GM23338 (cell line): ENCODE measurements around the gene PHAF1. TPM values are rescaled to one million over a fixed set of nuclear protein-coding genes. Genes with fewer than 3 reads are reported as not detected.

Experiments
- ATAC-seq: fragments of 200-7000 bp; cut with Tn5 transposase; 3 replicates; pipeline ENCODE4 v1.9.1; 2020
- DNase-seq: peaks from one replicate; pipeline ENCODE4 v3.0.0-alpha.2; 2015; ENCODE audit warnings: low spot score
- H2AFZ ChIP-seq: fragments of 200-600 bp; sonication (generic); 2 replicates; pipeline ENCODE4 v1.8.0; 2016; ENCODE audit warnings: antibody characterized with exemption, mild to moderate bottlenecking, moderate library complexity
- H3F3A ChIP-seq: fragments of 200-600 bp; sonication (generic); replicated peaks from 2 replicates; pipeline ENCODE4 v1.8.0; 2017; ENCODE audit warnings: antibody characterized with exemption, mixed run types, low read depth
- H3K27ac ChIP-seq: fragments of 200-600 bp; sonication (generic); 2 replicates; pipeline ENCODE4 v1.6.1; 2016; ENCODE audit warnings: low read depth
- H3K27me3 ChIP-seq: fragments of 200-600 bp; sonication (generic); 2 replicates; pipeline ENCODE4 v1.8.0; 2016; ENCODE audit warnings: mild to moderate bottlenecking, mixed run types, moderate library complexity; ENCODE audit not compliant: insufficient read depth
- H3K36me3 ChIP-seq: fragments of 200-600 bp; sonication (generic); 2 replicates; pipeline ENCODE4 v1.8.0; 2016; ENCODE audit warnings: mild to moderate bottlenecking; ENCODE audit not compliant: insufficient read depth
- H3K4me1 ChIP-seq: fragments of 200-600 bp; sonication (generic); 2 replicates; pipeline ENCODE4 v1.8.0; 2016; ENCODE audit warnings: mild to moderate bottlenecking, moderate library complexity; ENCODE audit not compliant: insufficient read depth
- H3K4me2 ChIP-seq: fragments of 200-600 bp; sonication (generic); 2 replicates; pipeline ENCODE4 v1.7.1; 2017; ENCODE audit warnings: mixed run types
- H3K4me3 ChIP-seq: fragments of 200-600 bp; sonication (generic); 2 replicates; pipeline ENCODE4 v1.6.1; 2016; ENCODE audit warnings: mixed run types
- H3K79me2 ChIP-seq: fragments of 200-600 bp; sonication (generic); replicated peaks from 2 replicates; pipeline ENCODE4 v1.8.0; 2017; ENCODE audit warnings: mild to moderate bottlenecking; ENCODE audit not compliant: insufficient read depth
- H3K9me2 ChIP-seq: fragments of 200-600 bp; sonication (generic); 2 replicates; pipeline ENCODE4 v1.8.0; 2017; ENCODE audit not compliant: insufficient read depth
- H4K20me1 ChIP-seq: fragments of 200-600 bp; sonication (generic); replicated peaks from 2 replicates; pipeline ENCODE4 v1.8.0; 2017; ENCODE audit warnings: mild to moderate bottlenecking; ENCODE audit not compliant: insufficient read depth
- H3K27ac Mint-ChIP-seq: 2 replicates; pipeline ENCODE4 v1.8.0; 2020; ENCODE audit warnings: inconsistent platforms, mild to moderate bottlenecking, moderate library complexity, mixed read lengths
- H3K27me3 Mint-ChIP-seq: 3 replicates; pipeline ENCODE4 v1.8.0; 2022; ENCODE audit warnings: low read depth, mild to moderate bottlenecking, moderate library complexity, mixed read lengths, inconsistent platforms; ENCODE audit not compliant: insufficient read depth, poor library complexity
- H3K36me3 Mint-ChIP-seq: 3 replicates; pipeline ENCODE4 v1.8.0; 2021; ENCODE audit warnings: low read depth, mild to moderate bottlenecking, inconsistent platforms, moderate library complexity, mixed read lengths
- H3K4me1 Mint-ChIP-seq: 3 replicates; pipeline ENCODE4 v1.8.0; 2020; ENCODE audit warnings: mild to moderate bottlenecking, inconsistent platforms, mixed read lengths
- H3K4me3 Mint-ChIP-seq: 3 replicates; pipeline ENCODE4 v1.8.0; 2021; ENCODE audit warnings: moderate library complexity, mild to moderate bottlenecking, inconsistent platforms, mixed read lengths
- H3K9me3 Mint-ChIP-seq: 3 replicates; pipeline ENCODE4 v1.8.0; 2020; ENCODE audit warnings: moderate library complexity, mild to moderate bottlenecking, inconsistent platforms, mixed read lengths
- CREB1 ChIP-seq: fragments of 250-450 bp; sonication (Bioruptor Pico); IDR thresholded peaks from 2 replicates; pipeline ENCODE4 v1.5.0; 2020; ENCODE audit warnings: low read depth, mild to moderate bottlenecking, moderate library complexity
- EZH2 ChIP-seq: fragments of 200-600 bp; sonication (generic); IDR thresholded peaks from one replicate; pipeline ENCODE4 v1.8.0; 2017; ENCODE audit warnings: antibody characterized with exemption, mild to moderate bottlenecking, low read depth; ENCODE audit not compliant: unreplicated experiment
- EZH2phosphoT487 ChIP-seq: fragments of 200-600 bp; sonication (generic); IDR thresholded peaks from one replicate; pipeline ENCODE4 v1.8.1; 2018; ENCODE audit warnings: antibody characterized with exemption; ENCODE audit not compliant: unreplicated experiment
- JUNB ChIP-seq: IDR thresholded peaks from one replicate; pipeline ENCODE4 v1.6.1; 2016; ENCODE audit warnings: antibody characterized with exemption; ENCODE audit not compliant: unreplicated experiment
- NANOG ChIP-seq: IDR thresholded peaks from 2 replicates; pipeline ENCODE4 v1.6.1; 2016; ENCODE audit warnings: antibody characterized with exemption, borderline replicate concordance
- STAT1 ChIP-seq: IDR thresholded peaks from one replicate; pipeline ENCODE4 v1.6.1; 2016; ENCODE audit warnings: antibody characterized with exemption; ENCODE audit not compliant: unreplicated experiment
- ZNF331 ChIP-seq: fragments of 250-450 bp; sonication (Bioruptor Pico); IDR thresholded peaks from 2 replicates; pipeline ENCODE4 v1.5.0; 2020; ENCODE audit warnings: low read depth, mild to moderate bottlenecking, moderate library complexity
- polyA plus RNA-seq: library from polyadenylated mRNA; unstranded; fragments of >200 nt; fragmentation: Nextera tagmentation; extraction: Ambion mirVana; gene quantifications from 2 replicates; pipeline ENCODE4 v1.2.1, GENCODE V29; 2016
- total RNA-seq: library from RNA; depleted of rRNA; stranded (reverse); fragments of >200 nt; shearing (Covaris generic); gene quantifications from 2 replicates; pipeline ENCODE4 v1.2.3, GENCODE V29; 2014
- TF ChIP-seq, protein P1 (sequence below), 2 experiments: fragments of 200-600 bp in 1 of 2; sonication (generic) in 1 of 2; conservative IDR thresholded peaks; 2 replicates each; pipeline versions ENCODE4 v1.5.1 to v1.6.1; 2016 to 2017; ENCODE audit warnings: antibody characterized with exemption in 2 of 2, low read depth in 2 of 2, mild to moderate bottlenecking in 2 of 2, moderate library complexity in 1 of 2
- TF ChIP-seq, protein P2 (sequence below): IDR thresholded peaks from one replicate; pipeline ENCODE4 v1.6.1; 2018; ENCODE audit warnings: antibody characterized with exemption; ENCODE audit not compliant: unreplicated experiment
- TF ChIP-seq, protein P3 (sequence below): fragments of 250-450 bp; sonication (Bioruptor Pico); IDR thresholded peaks from 2 replicates; pipeline ENCODE4 v1.5.0; 2020; ENCODE audit warnings: mild to moderate bottlenecking, moderate library complexity

PHAF1 gene
- total and polyA plus RNA-seq, 2 experiments from 2014 or later, result 14.7 to 35.9 TPM

DNA sequence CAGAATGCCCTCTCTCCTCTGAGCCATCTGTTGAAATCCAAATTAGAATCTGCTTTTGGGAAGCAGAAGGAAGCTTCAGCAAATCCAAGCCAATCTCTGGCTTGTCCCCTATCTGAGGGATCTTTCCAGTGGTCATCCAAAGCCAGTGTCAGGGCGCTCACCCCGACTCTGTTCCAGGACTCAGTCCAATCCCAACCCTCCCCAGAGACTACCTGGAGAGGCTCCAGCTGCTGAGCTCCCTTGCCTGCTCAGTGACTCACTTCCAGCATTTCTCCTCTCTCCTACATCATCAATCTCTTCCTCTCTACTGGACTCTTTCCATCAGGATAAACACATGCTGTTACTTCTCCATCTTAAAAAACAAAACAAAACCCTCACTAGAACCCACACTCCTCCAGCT, 71.6 kb downstream of the PHAF1 start:
- TF ChIP-seq, protein P1, sequence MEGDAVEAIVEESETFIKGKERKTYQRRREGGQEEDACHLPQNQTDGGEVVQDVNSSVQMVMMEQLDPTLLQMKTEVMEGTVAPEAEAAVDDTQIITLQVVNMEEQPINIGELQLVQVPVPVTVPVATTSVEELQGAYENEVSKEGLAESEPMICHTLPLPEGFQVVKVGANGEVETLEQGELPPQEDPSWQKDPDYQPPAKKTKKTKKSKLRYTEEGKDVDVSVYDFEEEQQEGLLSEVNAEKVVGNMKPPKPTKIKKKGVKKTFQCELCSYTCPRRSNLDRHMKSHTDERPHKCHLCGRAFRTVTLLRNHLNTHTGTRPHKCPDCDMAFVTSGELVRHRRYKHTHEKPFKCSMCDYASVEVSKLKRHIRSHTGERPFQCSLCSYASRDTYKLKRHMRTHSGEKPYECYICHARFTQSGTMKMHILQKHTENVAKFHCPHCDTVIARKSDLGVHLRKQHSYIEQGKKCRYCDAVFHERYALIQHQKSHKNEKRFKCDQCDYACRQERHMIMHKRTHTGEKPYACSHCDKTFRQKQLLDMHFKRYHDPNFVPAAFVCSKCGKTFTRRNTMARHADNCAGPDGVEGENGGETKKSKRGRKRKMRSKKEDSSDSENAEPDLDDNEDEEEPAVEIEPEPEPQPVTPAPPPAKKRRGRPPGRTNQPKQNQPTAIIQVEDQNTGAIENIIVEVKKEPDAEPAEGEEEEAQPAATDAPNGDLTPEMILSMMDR (conservative IDR thresholded peaks at IDR 0.05; ENCODE audit: low read depth in 2 of 2), result no peak
- TF ChIP-seq EZH2 (no peak), STAT1 (no peak), NANOG (no peak), ZNF331 (no peak), CREB1 (CRISPR knock-in tag) (no peak), EZH2phosphoT487 (no peak), JUNB (no peak)
- TF ChIP-seq, protein P2, sequence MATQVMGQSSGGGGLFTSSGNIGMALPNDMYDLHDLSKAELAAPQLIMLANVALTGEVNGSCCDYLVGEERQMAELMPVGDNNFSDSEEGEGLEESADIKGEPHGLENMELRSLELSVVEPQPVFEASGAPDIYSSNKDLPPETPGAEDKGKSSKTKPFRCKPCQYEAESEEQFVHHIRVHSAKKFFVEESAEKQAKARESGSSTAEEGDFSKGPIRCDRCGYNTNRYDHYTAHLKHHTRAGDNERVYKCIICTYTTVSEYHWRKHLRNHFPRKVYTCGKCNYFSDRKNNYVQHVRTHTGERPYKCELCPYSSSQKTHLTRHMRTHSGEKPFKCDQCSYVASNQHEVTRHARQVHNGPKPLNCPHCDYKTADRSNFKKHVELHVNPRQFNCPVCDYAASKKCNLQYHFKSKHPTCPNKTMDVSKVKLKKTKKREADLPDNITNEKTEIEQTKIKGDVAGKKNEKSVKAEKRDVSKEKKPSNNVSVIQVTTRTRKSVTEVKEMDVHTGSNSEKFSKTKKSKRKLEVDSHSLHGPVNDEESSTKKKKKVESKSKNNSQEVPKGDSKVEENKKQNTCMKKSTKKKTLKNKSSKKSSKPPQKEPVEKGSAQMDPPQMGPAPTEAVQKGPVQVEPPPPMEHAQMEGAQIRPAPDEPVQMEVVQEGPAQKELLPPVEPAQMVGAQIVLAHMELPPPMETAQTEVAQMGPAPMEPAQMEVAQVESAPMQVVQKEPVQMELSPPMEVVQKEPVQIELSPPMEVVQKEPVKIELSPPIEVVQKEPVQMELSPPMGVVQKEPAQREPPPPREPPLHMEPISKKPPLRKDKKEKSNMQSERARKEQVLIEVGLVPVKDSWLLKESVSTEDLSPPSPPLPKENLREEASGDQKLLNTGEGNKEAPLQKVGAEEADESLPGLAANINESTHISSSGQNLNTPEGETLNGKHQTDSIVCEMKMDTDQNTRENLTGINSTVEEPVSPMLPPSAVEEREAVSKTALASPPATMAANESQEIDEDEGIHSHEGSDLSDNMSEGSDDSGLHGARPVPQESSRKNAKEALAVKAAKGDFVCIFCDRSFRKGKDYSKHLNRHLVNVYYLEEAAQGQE, result no peak
- Mint-ChIP-seq H3K27me3 (peaks cover 47% of the 10 kb centered on the region), H3K36me3 (peaks cover 3% of the 10 kb centered on the region; the same call in 2 of the 3 replicates), H3K4me1 (peaks cover 21% of the 10 kb centered on the region), H3K9me3 (no peaks in the 10 kb centered on the region; the same call in 1 of the 3 replicates), H3K4me3 (no peak overlapping the region), H3K27ac (no peak overlapping the region)
- Histone ChIP-seq H3K27me3 (peaks cover 38% of the 10 kb centered on the region), H3F3A (peaks cover 3% of the 10 kb centered on the region; the same call in 1 of the 2 replicates), H3K79me2 (peaks cover 10% of the 10 kb centered on the region), H3K9me2 (no peaks in the 10 kb centered on the region), H4K20me1 (no peaks in the 10 kb centered on the region; the same call in 1 of the 2 replicates), H3K36me3 (no peaks in the 10 kb centered on the region), H3K4me1 (peaks cover 24% of the 10 kb centered on the region), H3K27ac (no peak overlapping the region), H2AFZ (no peak overlapping the region), H3K4me2 (no peak overlapping the region), H3K4me3 (no peak overlapping the region)
- ATAC-seq, result no peak
- DNase-seq, result no peak

DNA sequence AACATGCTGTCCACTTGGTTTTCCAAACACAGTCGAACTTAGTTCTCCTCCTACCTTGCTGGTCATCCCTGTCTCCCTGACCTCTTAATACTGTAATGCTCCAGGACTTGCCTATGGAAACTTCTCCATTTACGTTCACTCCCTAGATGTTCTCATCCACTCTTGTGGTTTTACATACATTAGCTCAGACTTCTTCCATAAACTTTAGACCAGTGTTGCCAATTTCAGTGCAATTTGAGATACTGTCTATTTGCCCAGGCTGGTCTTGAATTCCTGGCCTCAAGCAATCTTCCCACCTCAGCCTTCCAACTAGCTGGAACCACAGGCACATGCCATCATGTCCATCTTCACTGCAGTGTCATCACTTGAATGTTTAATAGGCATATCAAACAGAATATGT, 72.5 kb downstream of the PHAF1 start:
- peaks cover 24% of the 10 kb centered on the region for H3K4me1 Mint-ChIP-seq
- no peaks in the 10 kb centered on the region; the same call in 1 of the 2 replicates for H4K20me1 ChIP-seq
- ATAC-seq (no peak), DNase-seq (no peak)
- no peaks in the 10 kb centered on the region for H3K9me2 ChIP-seq
- H3K79me2 ChIP-seq, result peaks cover 10% of the 10 kb centered on the region
- H2AFZ ChIP-seq, result no peak overlapping the region
- H3K27ac ChIP-seq, result no peak overlapping the region
- no peak overlapping the region for H3K4me2 ChIP-seq
- no peak overlapping the region for H3K27ac Mint-ChIP-seq
- no peak overlapping the region for H3K4me3 Mint-ChIP-seq
- no peak overlapping the region for H3K4me3 ChIP-seq
- no peaks in the 10 kb centered on the region; the same call in 2 of the 3 replicates for H3K36me3 Mint-ChIP-seq
- no peaks in the 10 kb centered on the region; the same call in 1 of the 3 replicates for H3K9me3 Mint-ChIP-seq
- peaks cover 3% of the 10 kb centered on the region; the same call in 1 of the 2 replicates for H3F3A ChIP-seq
- H3K4me1 ChIP-seq, result peaks cover 24% of the 10 kb centered on the region
- no peaks in the 10 kb centered on the region for H3K36me3 ChIP-seq
- H3K27me3 ChIP-seq, result peaks cover 34% of the 10 kb centered on the region
- peaks cover 43% of the 10 kb centered on the region for H3K27me3 Mint-ChIP-seq
- no peak for TF ChIP-seq CREB1 (CRISPR knock-in tag)
- TF ChIP-seq, protein P3, sequence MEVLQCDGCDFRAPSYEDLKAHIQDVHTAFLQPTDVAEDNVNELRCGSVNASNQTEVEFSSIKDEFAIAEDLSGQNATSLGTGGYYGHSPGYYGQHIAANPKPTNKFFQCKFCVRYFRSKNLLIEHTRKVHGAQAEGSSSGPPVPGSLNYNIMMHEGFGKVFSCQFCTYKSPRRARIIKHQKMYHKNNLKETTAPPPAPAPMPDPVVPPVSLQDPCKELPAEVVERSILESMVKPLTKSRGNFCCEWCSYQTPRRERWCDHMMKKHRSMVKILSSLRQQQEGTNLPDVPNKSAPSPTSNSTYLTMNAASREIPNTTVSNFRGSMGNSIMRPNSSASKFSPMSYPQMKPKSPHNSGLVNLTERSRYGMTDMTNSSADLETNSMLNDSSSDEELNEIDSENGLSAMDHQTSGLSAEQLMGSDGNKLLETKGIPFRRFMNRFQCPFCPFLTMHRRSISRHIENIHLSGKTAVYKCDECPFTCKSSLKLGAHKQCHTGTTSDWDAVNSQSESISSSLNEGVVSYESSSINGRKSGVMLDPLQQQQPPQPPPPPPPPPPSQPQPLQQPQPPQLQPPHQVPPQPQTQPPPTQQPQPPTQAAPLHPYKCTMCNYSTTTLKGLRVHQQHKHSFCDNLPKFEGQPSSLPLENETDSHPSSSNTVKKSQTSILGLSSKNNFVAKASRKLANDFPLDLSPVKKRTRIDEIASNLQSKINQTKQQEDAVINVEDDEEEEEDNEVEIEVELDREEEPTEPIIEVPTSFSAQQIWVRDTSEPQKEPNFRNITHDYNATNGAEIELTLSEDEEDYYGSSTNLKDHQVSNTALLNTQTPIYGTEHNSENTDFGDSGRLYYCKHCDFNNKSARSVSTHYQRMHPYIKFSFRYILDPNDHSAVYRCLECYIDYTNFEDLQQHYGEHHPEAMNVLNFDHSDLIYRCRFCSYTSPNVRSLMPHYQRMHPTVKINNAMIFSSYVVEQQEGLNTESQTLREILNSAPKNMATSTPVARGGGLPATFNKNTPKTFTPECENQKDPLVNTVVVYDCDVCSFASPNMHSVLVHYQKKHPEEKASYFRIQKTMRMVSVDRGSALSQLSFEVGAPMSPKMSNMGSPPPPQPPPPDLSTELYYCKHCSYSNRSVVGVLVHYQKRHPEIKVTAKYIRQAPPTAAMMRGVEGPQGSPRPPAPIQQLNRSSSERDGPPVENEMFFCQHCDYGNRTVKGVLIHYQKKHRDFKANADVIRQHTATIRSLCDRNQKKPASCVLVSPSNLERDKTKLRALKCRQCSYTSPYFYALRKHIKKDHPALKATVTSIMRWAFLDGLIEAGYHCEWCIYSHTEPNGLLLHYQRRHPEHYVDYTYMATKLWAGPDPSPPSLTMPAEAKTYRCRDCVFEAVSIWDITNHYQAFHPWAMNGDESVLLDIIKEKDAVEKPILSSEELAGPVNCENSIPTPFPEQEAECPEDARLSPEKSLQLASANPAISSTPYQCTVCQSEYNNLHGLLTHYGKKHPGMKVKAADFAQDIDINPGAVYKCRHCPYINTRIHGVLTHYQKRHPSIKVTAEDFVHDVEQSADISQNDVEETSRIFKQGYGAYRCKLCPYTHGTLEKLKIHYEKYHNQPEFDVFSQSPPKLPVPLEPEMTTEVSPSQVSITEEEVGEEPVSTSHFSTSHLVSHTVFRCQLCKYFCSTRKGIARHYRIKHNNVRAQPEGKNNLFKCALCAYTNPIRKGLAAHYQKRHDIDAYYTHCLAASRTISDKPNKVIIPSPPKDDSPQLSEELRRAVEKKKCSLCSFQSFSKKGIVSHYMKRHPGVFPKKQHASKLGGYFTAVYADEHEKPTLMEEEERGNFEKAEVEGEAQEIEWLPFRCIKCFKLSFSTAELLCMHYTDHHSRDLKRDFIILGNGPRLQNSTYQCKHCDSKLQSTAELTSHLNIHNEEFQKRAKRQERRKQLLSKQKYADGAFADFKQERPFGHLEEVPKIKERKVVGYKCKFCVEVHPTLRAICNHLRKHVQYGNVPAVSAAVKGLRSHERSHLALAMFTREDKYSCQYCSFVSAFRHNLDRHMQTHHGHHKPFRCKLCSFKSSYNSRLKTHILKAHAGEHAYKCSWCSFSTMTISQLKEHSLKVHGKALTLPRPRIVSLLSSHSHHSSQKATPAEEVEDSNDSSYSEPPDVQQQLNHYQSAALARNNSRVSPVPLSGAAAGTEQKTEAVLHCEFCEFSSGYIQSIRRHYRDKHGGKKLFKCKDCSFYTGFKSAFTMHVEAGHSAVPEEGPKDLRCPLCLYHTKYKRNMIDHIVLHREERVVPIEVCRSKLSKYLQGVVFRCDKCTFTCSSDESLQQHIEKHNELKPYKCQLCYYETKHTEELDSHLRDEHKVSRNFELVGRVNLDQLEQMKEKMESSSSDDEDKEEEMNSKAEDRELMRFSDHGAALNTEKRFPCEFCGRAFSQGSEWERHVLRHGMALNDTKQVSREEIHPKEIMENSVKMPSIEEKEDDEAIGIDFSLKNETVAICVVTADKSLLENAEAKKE (CRISPR knock-in tag), result no peak
